DOHH2 (cell line): Measurements from ENCODE around the gene SLC9A1.

Source experiments
- CTCF ChIP-seq: fragments of 200-600 bp; sonication (generic); IDR thresholded peaks from one replicate; pipeline ENCODE4 v1.5.1; 2014; ENCODE audit warnings: antibody characterized with exemption, mild to moderate bottlenecking, low read depth, low read length; ENCODE audit not compliant: poor library complexity, severe bottlenecking
- EZH2phosphoT487 ChIP-seq: fragments of 200-600 bp; sonication (generic); IDR thresholded peaks from 2 replicates; pipeline ENCODE4 v1.6.1; 2017; ENCODE audit warnings: borderline replicate concordance, mild to moderate bottlenecking, antibody characterized with exemption, low read length, moderate library complexity, mixed read lengths

- TF ChIP-seq CTCF (no peak), EZH2phosphoT487 (no peak)
Observed at GRCh38 chr1:27117733-27118439, 37.0 kb downstream of the SLC9A1 start.
